H9 (cell line): ENCODE results near the gene SORBS1. TPM values are rescaled to one million over a fixed set of nuclear protein-coding genes. Genes with fewer than 3 reads are reported as not detected.

ENCODE experiments used
- DNase-seq: peaks from one replicate; pipeline ENCODE4 v3.0.0-alpha.2; 2017
- H2AFZ ChIP-seq: one replicate; pipeline ENCODE4 v1.6.1; 2013; ENCODE audit warnings: mild to moderate bottlenecking, low read length, control low read depth, moderate library complexity
- H2AK5ac ChIP-seq: 2 replicates; pipeline ENCODE4 v1.6.1; 2013; ENCODE audit warnings: low read length, control low read depth, mixed read lengths; ENCODE audit not compliant: insufficient read length
- H2BK120ac ChIP-seq: one replicate; pipeline ENCODE4 v1.6.1; 2013; ENCODE audit warnings: low read depth, mild to moderate bottlenecking, low read length, control low read depth, inconsistent platforms; ENCODE audit not compliant: poor library complexity, severe bottlenecking
- H2BK12ac ChIP-seq: 2 replicates; pipeline ENCODE4 v1.6.1; 2013; ENCODE audit warnings: low read length, control low read depth, mixed read lengths, low read depth; ENCODE audit not compliant: insufficient read length
- H2BK15ac ChIP-seq: 2 replicates; pipeline ENCODE4 v1.6.1; 2013; ENCODE audit warnings: low read depth, low read length, control low read depth
- H2BK20ac ChIP-seq: one replicate; pipeline ENCODE4 v1.6.1; 2013; ENCODE audit warnings: low read depth, mild to moderate bottlenecking, low read length, control low read depth, inconsistent platforms; ENCODE audit not compliant: poor library complexity, severe bottlenecking
- H2BK5ac ChIP-seq: 2 replicates; pipeline ENCODE4 v1.6.1; 2013; ENCODE audit warnings: low read length, control low read depth, mixed read lengths; ENCODE audit not compliant: insufficient read length
- H3K14ac ChIP-seq: 2 replicates; pipeline ENCODE4 v1.6.1; 2013; ENCODE audit warnings: low read length, control low read depth; ENCODE audit not compliant: insufficient read depth
- H3K18ac ChIP-seq: 2 replicates; pipeline ENCODE4 v1.6.1; 2013; ENCODE audit warnings: low read depth, mild to moderate bottlenecking, mixed read lengths, low read length, control low read depth; ENCODE audit not compliant: insufficient read length
- H3K23ac ChIP-seq: 2 replicates; pipeline ENCODE4 v1.6.1; 2013; ENCODE audit warnings: low read length, control low read depth, mixed read lengths, low read depth; ENCODE audit not compliant: insufficient read length
- H3K23me2 ChIP-seq: 2 replicates; pipeline ENCODE4 v1.6.1; 2013; ENCODE audit warnings: low read depth, mild to moderate bottlenecking, mixed read lengths, low read length, control low read depth; ENCODE audit not compliant: insufficient read length, poor library complexity, severe bottlenecking
- H3K27ac ChIP-seq: 2 replicates; pipeline ENCODE4 v1.5.1; 2013; ENCODE audit warnings: low read length, control low read depth, mixed read lengths, low read depth; ENCODE audit not compliant: insufficient read length
- H3K27me3 ChIP-seq: 2 replicates; pipeline ENCODE4 v1.6.1; 2013; ENCODE audit warnings: low read length, control low read depth, inconsistent platforms; ENCODE audit not compliant: insufficient read depth
- H3K4ac ChIP-seq: 2 replicates; pipeline ENCODE4 v1.6.1; 2013; ENCODE audit warnings: low read depth, mild to moderate bottlenecking, control low read depth, inconsistent platforms, low read length, moderate library complexity
- H3K4me1 ChIP-seq: 2 replicates; pipeline ENCODE4 v1.6.1; 2013; ENCODE audit warnings: low read length, control low read depth, inconsistent platforms; ENCODE audit not compliant: insufficient read depth
- H3K4me2 ChIP-seq: 2 replicates; pipeline ENCODE4 v1.6.1; 2013; ENCODE audit warnings: low read length, control low read depth, mixed read lengths; ENCODE audit not compliant: insufficient read length, insufficient read depth
- H3K56ac ChIP-seq: 2 replicates; pipeline ENCODE4 v1.6.1; 2013; ENCODE audit warnings: low read depth, mild to moderate bottlenecking, mixed read lengths, low read length, control low read depth; ENCODE audit not compliant: insufficient read length
- H3K79me1 ChIP-seq: 2 replicates; pipeline ENCODE4 v1.6.1; 2013; ENCODE audit warnings: low read depth, mild to moderate bottlenecking, moderate library complexity, low read length, control low read depth, inconsistent platforms; ENCODE audit not compliant: insufficient read depth, poor library complexity, severe bottlenecking
- H3K79me2 ChIP-seq: 2 replicates; pipeline ENCODE4 v1.6.1; 2013; ENCODE audit warnings: low read length, control low read depth, inconsistent platforms; ENCODE audit not compliant: insufficient read depth
- H3K9ac ChIP-seq: 2 replicates; pipeline ENCODE4 v1.6.1; 2013; ENCODE audit warnings: low read length, control low read depth, mixed read lengths; ENCODE audit not compliant: insufficient read length; ENCODE audit errors: extremely low read depth
- H3K9me3 ChIP-seq: one replicate; pipeline ENCODE4 v1.6.1; 2013; ENCODE audit warnings: low read depth, low read length, inconsistent platforms; ENCODE audit not compliant: control insufficient read depth
- H3T11ph ChIP-seq: one replicate; pipeline ENCODE4 v1.6.1; 2013; ENCODE audit warnings: mild to moderate bottlenecking, low read length, control low read depth, inconsistent platforms
- H4K20me1 ChIP-seq: one replicate; pipeline ENCODE4 v1.6.1; 2013; ENCODE audit not compliant: control insufficient read depth, insufficient read length, insufficient read depth
- H4K5ac ChIP-seq: 2 replicates; pipeline ENCODE4 v1.6.1; 2013; ENCODE audit warnings: low read depth, mild to moderate bottlenecking, mixed read lengths, low read length, control low read depth; ENCODE audit not compliant: insufficient read length
- H4K8ac ChIP-seq: replicated peaks from 2 replicates; pipeline ENCODE4 v1.6.1; 2013; ENCODE audit warnings: low read length, control low read depth, mixed read lengths, low read depth; ENCODE audit not compliant: insufficient read length
- H4K91ac ChIP-seq: 2 replicates; pipeline ENCODE4 v1.6.1; 2013; ENCODE audit warnings: low read depth, mild to moderate bottlenecking, moderate library complexity, mixed read lengths, low read length, control low read depth; ENCODE audit not compliant: insufficient read length
- H3K27ac Mint-ChIP-seq, 3 experiments: 2 replicates in 2 of 3; 3 replicates in 1 of 3; pipeline ENCODE4 v1.8.0; 2020 to 2021; ENCODE audit warnings: mixed read lengths in 3 of 3, mild to moderate bottlenecking in 1 of 3, moderate library complexity in 1 of 3
- H3K27me3 Mint-ChIP-seq: 2 replicates; pipeline ENCODE4 v1.8.0; 2021; ENCODE audit warnings: low read depth, mild to moderate bottlenecking, moderate library complexity, mixed read lengths
- H3K36me3 Mint-ChIP-seq, 3 experiments: 2 replicates in 2 of 3; 3 replicates in 1 of 3; pipeline ENCODE4 v1.8.0; 2020 to 2021; ENCODE audit warnings: low read depth in 3 of 3, mixed read lengths in 3 of 3; ENCODE audit not compliant: insufficient read depth in 1 of 3
- H3K4me1 Mint-ChIP-seq, 2 experiments: 2 replicates each; pipeline ENCODE4 v1.8.0; 2020; ENCODE audit warnings: mixed read lengths in 2 of 2
- H3K4me3 Mint-ChIP-seq, 2 experiments: 2 replicates in 1 of 2; 3 replicates in 1 of 2; pipeline ENCODE4 v1.8.0; 2020 to 2021; ENCODE audit warnings: mild to moderate bottlenecking in 2 of 2, mixed read lengths in 2 of 2, moderate library complexity in 1 of 2
- H3K9me3 Mint-ChIP-seq, 2 experiments: 2 replicates in 1 of 2; 3 replicates in 1 of 2; pipeline ENCODE4 v1.8.0; 2020; ENCODE audit warnings: mild to moderate bottlenecking in 2 of 2, mixed read lengths in 2 of 2, moderate library complexity in 1 of 2
- CTCF ChIP-seq: fragments of 200-600 bp; sonication (generic); conservative IDR thresholded peaks from 3 replicates; pipeline ENCODE4 v1.8.0; 2021; ENCODE audit warnings: antibody characterized with exemption, mild to moderate bottlenecking
- total RNA-seq: library from RNA; stranded (reverse); gene quantifications from 2 replicates; pipeline ENCODE4 v1.2.1, GENCODE V29; 2021

SORBS1 gene
- total RNA-seq, 1 experiment from 2014 or later, result 24.3 TPM

DNA sequence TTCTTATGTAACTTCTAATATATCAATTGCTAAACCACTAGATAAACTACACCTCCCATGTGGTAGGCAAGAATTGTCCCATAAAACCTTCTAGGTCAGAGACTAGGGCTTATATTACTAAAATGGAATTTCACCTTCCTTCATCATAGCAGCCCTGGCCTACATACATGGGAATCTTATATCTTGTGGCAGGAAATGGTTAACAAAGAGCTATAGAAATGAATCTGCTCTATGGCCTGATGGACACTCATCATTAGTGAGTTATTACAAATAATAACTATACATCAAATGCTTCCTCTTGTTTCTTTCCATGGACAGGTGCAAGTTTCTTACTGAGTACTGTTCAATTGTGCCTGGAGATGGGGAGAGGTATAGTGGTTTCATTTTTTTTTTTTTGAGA, 208.0 kb downstream of the SORBS1 start:
- Histone ChIP-seq H3K9me3 (no peaks in the 10 kb centered on the region), H3K14ac (no peak overlapping the region), H3K23me2 (no peaks in the 10 kb centered on the region), H2BK15ac (no peak overlapping the region), H3K4me2 (no peak overlapping the region), H3K27me3 (no peaks in the 10 kb centered on the region), H4K8ac (no peak overlapping the region), H3K79me1 (no peaks in the 10 kb centered on the region), H2AFZ (no peak overlapping the region), H4K91ac (no peak overlapping the region), H4K20me1 (no peaks in the 10 kb centered on the region), H2BK12ac (no peak overlapping the region), H4K5ac (no peak overlapping the region), H3K18ac (no peak overlapping the region), H2AK5ac (no peak overlapping the region), H3K56ac (no peak overlapping the region), H2BK5ac (no peak overlapping the region), H3K4me1 (no peaks in the 10 kb centered on the region), H3K9ac (no peak overlapping the region), H2BK120ac (no peak overlapping the region), H3K27ac (no peak overlapping the region), H3K79me2 (no peaks in the 10 kb centered on the region), H3T11ph (no peak overlapping the region), H2BK20ac (no peak overlapping the region), H3K4ac (no peak overlapping the region), H3K23ac (no peak overlapping the region)
- no peak for DNase-seq
- Mint-ChIP-seq H3K27ac (no peak overlapping the region), H3K9me3 (no peaks in the 10 kb centered on the region), H3K36me3 (peaks cover 9 to 19% (median 10%) of the 10 kb centered on the region in 3 experiments; a peak in 5 of 7 replicates), H3K4me1 (no peaks in the 10 kb centered on the region), H3K4me3 (no peak overlapping the region), H3K27me3 (no peaks in the 10 kb centered on the region)
- TF ChIP-seq CTCF, result no peak
